Endothelial cell of umbilical vein (primary cell): Measurements from ENCODE around the gene XXYLT1. TPM values are rescaled to one million over a fixed set of nuclear protein-coding genes. Genes with fewer than 3 reads are reported as not detected.

Source experiments
- BruUV-seq: library from RNA; stranded (reverse); fragments of 400-500 nt; replicated peaks from 2 replicates; lab custom pipeline; 2021; lab: Mats Ljungman, UMichigan
- CTCF ChIA-PET: fragments of 300-600, 350-600 bp; sonication (Branson Sonifier 250); formaldehyde crosslinking; loops from one replicate; lab custom pipeline; 2021; ENCODE audit warnings: antibody characterized with exemption, inconsistent platforms; lab: Charles Lee
- POLR2A ChIA-PET: fragments of 300-600, 350-600 bp; sonication (Branson Sonifier 250); formaldehyde crosslinking; loops from one replicate; lab custom pipeline; 2021; ENCODE audit warnings: antibody characterized with exemption, inconsistent platforms; lab: Charles Lee
- DNase-seq: peaks from one replicate; pipeline ENCODE4 v3.0.0-alpha.2; 2011; ENCODE audit warnings: low read depth, low spot score
- FAIRE-seq: peaks from 2 replicates; lab custom pipeline; 2011; peaks lifted over from hg19 to GRCh38; lab: Jason Lieb, UNC
- H2AFZ ChIP-seq: 2 replicates; pipeline ENCODE4 v1.6.0; 2012; ENCODE audit warnings: low read depth, low read length, control low read depth, inconsistent platforms
- H3K27ac ChIP-seq: 2 replicates; pipeline ENCODE4 v1.5.1; 2011; ENCODE audit warnings: low read depth, mild to moderate bottlenecking, control low read depth, low read length, moderate library complexity; ENCODE audit not compliant: insufficient read depth
- H3K27me3 ChIP-seq, 2 experiments: 2 replicates each; pipeline versions ENCODE4 v1.6.0 to v1.6.1; 2011; ENCODE audit warnings: low read length in 2 of 2, mixed read lengths in 1 of 2; ENCODE audit not compliant: control insufficient read depth in 2 of 2, insufficient read depth in 2 of 2
- H3K36me3 ChIP-seq, 2 experiments: 2 replicates in 1 of 2; 3 replicates in 1 of 2; pipeline ENCODE4 v1.5.1; 2011; ENCODE audit warnings: low read length in 2 of 2, mild to moderate bottlenecking in 1 of 2, moderate library complexity in 1 of 2; ENCODE audit not compliant: control insufficient read depth in 2 of 2, insufficient read depth in 2 of 2; ENCODE audit errors: extremely low read depth in 1 of 2
- H3K4me1 ChIP-seq: 3 replicates; pipeline ENCODE4 v1.5.1; 2011; ENCODE audit warnings: mild to moderate bottlenecking, low read length; ENCODE audit not compliant: control insufficient read depth, insufficient read depth; ENCODE audit errors: extremely low read depth
- H3K4me2 ChIP-seq: 2 replicates; pipeline ENCODE4 v1.6.1; 2011; ENCODE audit warnings: low read length, control low read depth, mixed read lengths; ENCODE audit not compliant: insufficient read depth
- H3K4me3 ChIP-seq, 3 experiments: fragments of 200-600 bp in 1 of 3; sonication (generic), shearing (Covaris generic) in 1 of 3; replicated peaks in 1 of 3; 2 replicates each; pipeline ENCODE4 v1.5.1; 2011 to 2016; ENCODE audit warnings: control low read depth in 3 of 3, low read length in 3 of 3, mild to moderate bottlenecking in 2 of 3, inconsistent platforms in 1 of 3, low read depth in 1 of 3, moderate library complexity in 1 of 3; ENCODE audit not compliant: insufficient read depth in 1 of 3
- H3K79me2 ChIP-seq: 2 replicates; pipeline ENCODE4 v1.6.0; 2012; ENCODE audit warnings: low read length, inconsistent platforms; ENCODE audit not compliant: control insufficient read depth, insufficient read depth
- H3K9ac ChIP-seq: replicated peaks from 2 replicates; pipeline ENCODE3; 2011; ENCODE audit warnings: low read length, control low read depth; ENCODE audit not compliant: insufficient read depth; ENCODE audit errors: extremely low read depth
- H3K9me1 ChIP-seq: replicated peaks from 3 replicates; pipeline ENCODE4 v1.6.0; 2011; ENCODE audit warnings: mild to moderate bottlenecking, low read length; ENCODE audit not compliant: control insufficient read depth, insufficient read depth; ENCODE audit errors: extremely low read depth
- H3K9me3 ChIP-seq: replicated peaks from 2 replicates; pipeline ENCODE4 v1.5.1; 2012; ENCODE audit warnings: low read length, inconsistent platforms; ENCODE audit not compliant: control insufficient read depth, insufficient read depth
- H4K20me1 ChIP-seq: replicated peaks from 2 replicates; pipeline ENCODE3; 2011; ENCODE audit warnings: mild to moderate bottlenecking, low read length; ENCODE audit not compliant: control insufficient read depth, insufficient read depth; ENCODE audit errors: extremely low read depth
- EZH2 ChIP-seq: IDR thresholded peaks from 2 replicates; pipeline ENCODE4 v1.6.1; 2012; ENCODE audit warnings: borderline replicate concordance, low read depth, mild to moderate bottlenecking, moderate library complexity, low read length, inconsistent platforms; ENCODE audit not compliant: severe bottlenecking
- FOS ChIP-seq: IDR thresholded peaks from 2 replicates; pipeline ENCODE4 v1.6.1; 2011; ENCODE audit warnings: mild to moderate bottlenecking, low read length, moderate library complexity, borderline replicate concordance; ENCODE audit not compliant: insufficient read depth
- JUN ChIP-seq: IDR thresholded peaks from 2 replicates; pipeline ENCODE4 v1.6.1; 2011; ENCODE audit warnings: borderline replicate concordance, low read depth; ENCODE audit not compliant: insufficient read length, insufficient read depth
- MAX ChIP-seq: IDR thresholded peaks from 2 replicates; pipeline ENCODE4 v1.6.1; 2011; ENCODE audit not compliant: insufficient read depth, insufficient read length
- dilution Hi-C: fragments of 300-500 bp; cut with MboI; formaldehyde crosslinking; loops from one replicate; pipeline ENCODE4 v1.15.0; 2019; ENCODE audit warnings: low sequenced_read_pairs; ENCODE audit not compliant: extremely low pct_ligation_motif_present
- intact Hi-C: fragments of 100-400 bp; cut with micrococcal nuclease; formaldehyde crosslinking; loops from one replicate; pipeline ENCODE4 v1.10.0; 2022
- polyA plus RNA-seq, 4 experiments: library from polyadenylated mRNA; depleted of rRNA in 3 of 4; stranded (reverse) in 3 of 4; unstranded in 1 of 4; fragments of >200 nt; gene quantifications; 2 replicates each; pipeline versions ENCODE4 v1.2.1 to v1.2.3, GENCODE V29; 2011 to 2012; ENCODE audit warnings: missing spikeins in 1 of 4
- total RNA-seq: library from RNA; stranded (reverse); gene quantifications from 2 replicates; pipeline ENCODE4 v1.2.3, GENCODE V29; 2021

Gene XXYLT1
- total and polyA plus RNA-seq, 2 donors (not counting 3 experiments of a cell fraction or from before 2014, with no cell fraction given), result 54.4 to 78.1 TPM

DNA sequence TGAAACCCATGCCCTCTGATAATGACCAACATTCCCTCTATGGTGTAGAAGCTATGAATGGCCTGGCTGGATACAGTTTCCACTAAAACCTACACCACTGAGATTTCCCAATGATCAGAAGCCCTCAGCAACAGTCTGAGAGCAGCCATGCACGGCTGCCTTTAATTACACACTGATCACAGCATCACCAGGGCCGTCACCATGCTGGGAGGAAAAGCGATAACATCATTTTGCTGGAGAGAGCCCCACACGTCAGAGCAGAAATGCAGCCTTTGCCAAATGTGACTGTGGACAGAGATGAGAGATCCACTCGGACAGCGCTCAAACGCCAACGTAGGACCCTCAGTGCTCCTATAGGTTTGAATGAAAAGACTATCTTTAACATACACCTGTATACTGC, 135.0 kb downstream of the XXYLT1 start:
- no peaks in the 10 kb centered on the region for H4K20me1 ChIP-seq
- no peak overlapping the region for H3K9ac ChIP-seq
- peaks cover 3% of the 10 kb centered on the region for H3K9me3 ChIP-seq
- BruUV-seq, result no TSS peak
- CTCF ChIA-PET, result interaction anchor here (1.8 kb wide), 1 partner anchor 13 kb away, joined by 4 read pairs; no protein-coding TSS in a partner anchor
- H3K9me1 ChIP-seq, result no peaks in the 10 kb centered on the region
- DNase-seq (no peak), FAIRE-seq (no peak)
- no peak overlapping the region for H2AFZ ChIP-seq
- intact Hi-C loops (no loop called here), dilution Hi-C loops (no loop called here)
- H3K27me3 ChIP-seq, result no peaks in the 10 kb centered on the region
- no peak overlapping the region for H3K4me2 ChIP-seq
- peaks cover 15% of the 10 kb centered on the region for H3K4me1 ChIP-seq
- no peaks in the 10 kb centered on the region for H3K36me3 ChIP-seq
- no peak overlapping the region for H3K4me3 ChIP-seq
- POLR2A ChIA-PET, result no interaction called here
- no peak overlapping the region for H3K27ac ChIP-seq
- no peak for TF ChIP-seq MAX
- TF ChIP-seq EZH2, result no peak
- H3K79me2 ChIP-seq, result no peaks in the 10 kb centered on the region

DNA sequence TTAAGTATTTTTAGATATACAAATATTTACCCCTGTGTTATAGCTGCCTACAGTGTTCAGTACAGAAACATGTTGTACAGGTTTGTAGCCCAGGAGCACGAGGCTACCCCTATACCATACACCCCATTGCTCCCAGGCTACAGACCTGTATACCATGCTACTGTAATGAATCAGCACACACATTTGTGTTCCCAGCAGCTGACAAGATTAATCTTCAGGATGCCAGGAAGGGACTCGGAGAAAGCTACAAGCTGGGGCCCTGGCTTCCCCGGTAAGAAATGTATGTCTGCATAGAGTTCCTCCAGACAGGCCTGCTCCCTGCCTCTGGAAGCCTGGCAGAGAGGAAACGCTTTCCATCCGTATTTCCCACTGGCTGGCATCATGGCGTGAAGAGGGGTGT, 136.5 kb downstream of the XXYLT1 start:
- POLR2A ChIA-PET, result no interaction called here
- FAIRE-seq, result no peak
- intact Hi-C loops, result no loop called here

More for the DNA sequence above, 136.5 kb downstream of the XXYLT1 start:
- Histone ChIP-seq H3K4me3 (no peak overlapping the region), H2AFZ (no peak overlapping the region), H3K4me2 (no peak overlapping the region), H3K9me3 (no peaks in the 10 kb centered on the region), H3K79me2 (no peaks in the 10 kb centered on the region), H3K4me1 (no peaks in the 10 kb centered on the region), H3K9me1 (no peaks in the 10 kb centered on the region), H3K27ac (no peak overlapping the region), H4K20me1 (no peaks in the 10 kb centered on the region), H3K9ac (no peak overlapping the region), H3K27me3 (no peaks in the 10 kb centered on the region), H3K36me3 (no peaks in the 10 kb centered on the region)
- CTCF ChIA-PET, result interaction anchor here (0.6 kb wide), 1 partner anchor 463 kb away, joined by 3 read pairs; no protein-coding TSS in a partner anchor
- no peak for TF ChIP-seq FOS
- TF ChIP-seq JUN, result no peak
- DNase-seq, result no peak
- no TSS peak for BruUV-seq
- dilution Hi-C loops, result no loop called here
